ENCODE data around the gene RHBDD1. TPM values are rescaled to one million over a fixed set of nuclear protein-coding genes. Genes with fewer than 3 reads are reported as not detected.
A peak's percentile ranks its signal among the peaks of the same experiment; 100 is the strongest.

The RHBDD1 gene, protein sequence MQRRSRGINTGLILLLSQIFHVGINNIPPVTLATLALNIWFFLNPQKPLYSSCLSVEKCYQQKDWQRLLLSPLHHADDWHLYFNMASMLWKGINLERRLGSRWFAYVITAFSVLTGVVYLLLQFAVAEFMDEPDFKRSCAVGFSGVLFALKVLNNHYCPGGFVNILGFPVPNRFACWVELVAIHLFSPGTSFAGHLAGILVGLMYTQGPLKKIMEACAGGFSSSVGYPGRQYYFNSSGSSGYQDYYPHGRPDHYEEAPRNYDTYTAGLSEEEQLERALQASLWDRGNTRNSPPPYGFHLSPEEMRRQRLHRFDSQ
- polyA plus RNA-seq (2012; ENCODE audit: missing spikeins), result 12.9 TPM

DNA sequence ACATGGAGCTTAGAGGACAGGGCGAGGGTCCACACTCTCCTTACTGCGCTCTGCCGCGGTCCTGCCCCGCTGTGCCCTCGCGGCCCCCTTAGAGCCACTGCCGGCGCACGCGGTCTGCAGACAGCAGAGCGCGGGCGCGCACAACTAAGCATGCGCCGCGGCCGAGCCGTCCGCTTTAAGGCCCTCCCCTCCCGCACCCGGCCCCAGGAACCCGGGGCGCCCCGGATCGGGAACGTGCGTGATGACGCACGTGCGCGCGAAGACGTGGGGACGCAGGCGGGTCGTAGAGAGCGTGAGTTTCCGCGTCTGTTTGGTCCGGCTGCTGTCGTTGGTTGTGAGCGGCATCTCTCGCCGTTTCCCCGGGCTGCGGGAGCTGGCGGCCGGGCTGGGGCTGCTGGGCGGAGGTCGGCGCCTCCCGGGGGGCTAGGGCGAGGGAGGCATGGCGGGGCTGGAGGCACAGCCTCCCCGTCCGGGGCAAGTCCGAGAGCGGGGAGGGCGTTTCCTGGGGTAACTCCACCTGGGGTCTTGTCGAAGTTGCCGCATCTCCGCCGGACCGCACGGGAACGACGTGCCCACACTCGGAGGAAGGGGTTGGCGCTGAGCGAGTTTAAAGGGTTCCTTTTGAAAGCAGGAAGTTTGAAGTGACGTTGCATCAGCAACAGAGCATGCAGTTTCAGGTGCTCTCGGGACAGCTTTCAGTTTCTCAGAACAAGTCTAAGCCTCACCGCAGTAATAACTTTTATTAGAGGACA is at the start of gene RHBDD1:
Gene RHBDD1, plus strand, starts transcription at position 259 of the 752 bp plus-strand sequence. CDS start 28,640 bp downstream, outside the sequence.
- TF ChIP-seq POLR2A (IDR thresholded peaks at IDR 0.05; ENCODE audit: low read depth, low read length) (peak; percentile 91), TAF1 (IDR thresholded peaks at IDR 0.05; ENCODE audit: borderline replicate concordance, low read depth, low read length) (peak; percentile 59; the same call in 1 of the 2 replicates), POLR2AphosphoS5 (IDR thresholded peaks at IDR 0.05; ENCODE audit: low read depth, low read length) (peak; percentile 87)
- DNase-seq (ENCODE audit: insufficient read length) (peak; percentile 73), FAIRE-seq (peak; percentile 100)

DNA sequence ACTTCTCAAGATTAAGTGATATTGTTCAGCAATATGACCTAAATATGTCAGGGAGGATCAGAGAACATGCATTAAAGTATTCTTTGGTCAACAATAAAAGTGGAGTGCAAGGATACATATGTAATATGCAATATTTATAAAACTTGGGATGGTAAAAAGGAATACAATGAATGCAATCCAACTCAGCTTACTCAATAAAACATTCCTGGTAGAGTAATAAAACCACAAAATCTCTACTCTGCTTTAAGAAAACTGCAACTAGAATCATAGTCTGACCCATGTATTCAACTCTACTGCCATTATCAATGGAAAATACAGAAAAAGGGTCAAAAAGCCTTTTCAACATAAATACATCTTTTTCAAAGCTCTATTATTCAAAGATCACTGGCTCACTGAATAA is 47.8 kb upstream of the RHBDD1 start:
- no peak for DNase-seq (ENCODE audit: insufficient read length)
- no peak for FAIRE-seq
- TF ChIP-seq POLR2AphosphoS5 (IDR thresholded peaks at IDR 0.05; ENCODE audit: low read depth, low read length) (no peak), POLR2A (IDR thresholded peaks at IDR 0.05; ENCODE audit: low read depth, low read length) (no peak), TAF1 (IDR thresholded peaks at IDR 0.05; ENCODE audit: borderline replicate concordance, low read depth, low read length) (no peak)

DNA sequence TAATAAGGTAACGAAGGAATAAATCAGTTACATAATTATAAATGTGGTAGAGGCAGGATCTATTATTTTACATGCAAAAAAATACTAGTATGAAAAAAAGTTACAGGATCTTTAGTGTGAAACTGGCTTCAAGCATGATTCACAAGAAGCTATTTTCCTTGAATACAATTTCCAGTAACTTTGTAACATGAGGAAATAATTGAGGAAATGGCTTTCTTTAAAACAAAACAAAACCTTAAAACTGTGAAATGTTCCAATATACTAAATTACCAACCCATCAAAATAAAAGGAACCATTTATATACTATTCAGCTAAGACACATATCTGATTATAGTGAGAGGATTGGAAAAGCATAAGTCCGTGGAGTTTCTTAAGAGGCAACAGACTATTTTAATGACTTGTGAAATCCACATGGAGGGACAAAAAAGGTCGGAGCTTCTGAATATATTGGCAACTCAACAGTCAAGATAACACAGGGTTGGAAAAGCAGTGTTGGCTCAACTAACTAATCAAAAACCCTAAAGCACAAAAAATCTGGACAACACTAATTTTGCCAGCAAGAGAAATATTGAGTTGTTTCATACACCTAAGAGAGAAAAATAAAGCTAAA is 46.9 kb upstream of the RHBDD1 start:
- no peak for FAIRE-seq
- no peak for DNase-seq (ENCODE audit: insufficient read length)
- TF ChIP-seq POLR2AphosphoS5 (IDR thresholded peaks at IDR 0.05; ENCODE audit: low read depth, low read length) (no peak), TAF1 (IDR thresholded peaks at IDR 0.05; ENCODE audit: borderline replicate concordance, low read depth, low read length) (no peak), POLR2A (IDR thresholded peaks at IDR 0.05; ENCODE audit: low read depth, low read length) (no peak)

DNA sequence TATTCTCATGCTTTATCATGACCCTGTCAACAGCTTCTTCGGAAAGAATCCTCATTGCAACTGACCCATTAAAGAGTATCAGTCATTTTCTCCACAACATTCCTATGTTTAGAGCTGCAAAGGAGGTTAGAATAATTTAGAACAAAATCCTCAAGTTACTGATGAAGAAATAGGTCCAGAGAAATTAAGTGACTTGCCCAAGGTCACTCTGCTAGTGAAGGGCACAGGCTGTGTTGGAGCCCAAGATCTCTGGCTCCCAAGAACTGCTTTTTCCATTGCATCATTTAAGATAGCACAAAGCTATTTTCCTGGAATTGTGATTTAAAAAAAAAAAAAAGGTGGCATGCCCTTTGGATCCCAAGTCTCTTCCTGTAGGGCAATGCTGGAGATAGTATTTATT is 45.8 kb upstream of the RHBDD1 start:
- TF ChIP-seq TAF1 (IDR thresholded peaks at IDR 0.05; ENCODE audit: borderline replicate concordance, low read depth, low read length) (no peak), POLR2AphosphoS5 (IDR thresholded peaks at IDR 0.05; ENCODE audit: low read depth, low read length) (no peak), POLR2A (IDR thresholded peaks at IDR 0.05; ENCODE audit: low read depth, low read length) (no peak)
- no peak for FAIRE-seq
- no peak for DNase-seq (ENCODE audit: insufficient read length)

DNA sequence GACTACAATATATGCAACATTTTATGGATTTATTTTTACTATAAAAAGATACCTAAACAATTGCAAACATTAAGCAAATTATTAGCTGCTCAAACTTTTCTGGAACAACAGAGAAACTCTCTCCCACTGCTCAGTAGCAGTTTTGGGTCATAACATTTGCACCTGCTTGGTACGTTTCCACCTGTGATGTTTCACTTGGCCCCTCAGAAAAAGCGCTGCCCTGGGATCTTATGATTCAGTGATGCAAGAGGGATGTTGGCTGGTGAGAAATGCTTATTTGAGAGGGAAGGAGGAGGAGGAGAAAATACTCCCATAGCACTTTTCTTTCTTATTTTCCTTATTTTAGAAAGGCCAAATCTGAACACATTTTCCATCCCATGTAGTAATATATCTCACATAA is 45.4 kb upstream of the RHBDD1 start:
- peak; percentile 30 for FAIRE-seq
- DNase-seq (ENCODE audit: insufficient read length), result no peak

DNA sequence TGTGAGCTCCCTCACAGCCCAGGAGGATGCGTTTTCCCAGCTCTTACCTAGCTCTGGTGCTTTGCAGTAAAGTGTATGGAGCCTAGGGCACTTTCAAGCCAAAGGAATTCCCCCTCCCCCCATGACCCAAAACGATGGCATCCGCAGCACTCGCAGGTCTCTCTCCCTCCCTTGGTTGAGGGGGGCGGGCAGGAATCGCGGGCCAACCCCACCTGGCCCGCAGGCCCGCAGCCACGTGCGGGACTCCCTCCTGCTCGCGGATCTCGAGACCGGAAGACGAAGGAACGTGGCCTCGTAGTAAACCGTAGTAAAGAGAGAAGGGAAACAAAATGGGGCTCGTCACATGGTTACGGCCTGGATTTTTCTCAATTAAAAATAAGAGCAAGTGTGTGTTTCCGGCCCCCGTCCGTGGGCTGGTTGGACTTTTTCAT is 44.8 kb upstream of the RHBDD1 start:
- DNase-seq (ENCODE audit: insufficient read length) (no peak), FAIRE-seq (no peak)
- TF ChIP-seq TAF1 (IDR thresholded peaks at IDR 0.05; ENCODE audit: borderline replicate concordance, low read depth, low read length) (no peak), POLR2A (IDR thresholded peaks at IDR 0.05; ENCODE audit: low read depth, low read length) (no peak), POLR2AphosphoS5 (IDR thresholded peaks at IDR 0.05; ENCODE audit: low read depth, low read length) (no peak)

More for the DNA sequence above, 45.4 kb upstream of the RHBDD1 start:
- TF ChIP-seq TAF1 (IDR thresholded peaks at IDR 0.05; ENCODE audit: borderline replicate concordance, low read depth, low read length) (no peak), POLR2AphosphoS5 (IDR thresholded peaks at IDR 0.05; ENCODE audit: low read depth, low read length) (no peak), POLR2A (IDR thresholded peaks at IDR 0.05; ENCODE audit: low read depth, low read length) (no peak)

DNA sequence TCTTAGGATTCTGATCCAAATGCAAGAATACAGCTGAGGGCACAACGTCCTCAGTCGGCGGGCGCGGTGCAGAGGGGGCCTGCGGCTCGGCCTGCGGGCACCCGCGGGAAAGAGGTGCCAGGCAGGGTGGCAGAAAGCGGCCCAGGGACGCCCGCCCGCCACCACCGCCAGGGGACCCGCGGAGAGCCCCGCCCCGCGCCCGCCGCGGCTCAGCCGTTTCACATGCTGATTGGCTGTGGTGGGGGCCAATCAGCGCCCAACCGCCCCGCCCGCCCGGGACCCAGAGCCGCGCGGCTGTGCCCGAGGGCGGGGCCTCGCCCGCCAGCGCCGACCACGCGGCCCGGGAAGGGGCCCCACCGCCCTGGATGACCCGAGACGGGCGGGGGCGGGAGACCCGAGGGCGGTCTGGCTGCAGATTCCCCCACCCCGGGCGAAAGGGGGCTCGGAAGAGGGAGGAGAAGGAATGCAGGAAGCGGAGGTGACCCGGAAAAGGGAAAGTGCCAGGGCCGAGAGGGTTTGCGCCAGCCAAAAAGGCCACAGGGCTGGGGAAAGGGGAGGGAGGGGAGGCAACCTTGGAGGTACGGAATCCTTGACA is 44.3 kb upstream of the RHBDD1 start:
- DNase-seq (ENCODE audit: insufficient read length) (peak; percentile 98), FAIRE-seq (peak; percentile 86)
- TF ChIP-seq TAF1 (IDR thresholded peaks at IDR 0.05; ENCODE audit: borderline replicate concordance, low read depth, low read length) (no peak), POLR2A (IDR thresholded peaks at IDR 0.05; ENCODE audit: low read depth, low read length) (peak; percentile 57; the same call in 1 of the 2 replicates)

DNA sequence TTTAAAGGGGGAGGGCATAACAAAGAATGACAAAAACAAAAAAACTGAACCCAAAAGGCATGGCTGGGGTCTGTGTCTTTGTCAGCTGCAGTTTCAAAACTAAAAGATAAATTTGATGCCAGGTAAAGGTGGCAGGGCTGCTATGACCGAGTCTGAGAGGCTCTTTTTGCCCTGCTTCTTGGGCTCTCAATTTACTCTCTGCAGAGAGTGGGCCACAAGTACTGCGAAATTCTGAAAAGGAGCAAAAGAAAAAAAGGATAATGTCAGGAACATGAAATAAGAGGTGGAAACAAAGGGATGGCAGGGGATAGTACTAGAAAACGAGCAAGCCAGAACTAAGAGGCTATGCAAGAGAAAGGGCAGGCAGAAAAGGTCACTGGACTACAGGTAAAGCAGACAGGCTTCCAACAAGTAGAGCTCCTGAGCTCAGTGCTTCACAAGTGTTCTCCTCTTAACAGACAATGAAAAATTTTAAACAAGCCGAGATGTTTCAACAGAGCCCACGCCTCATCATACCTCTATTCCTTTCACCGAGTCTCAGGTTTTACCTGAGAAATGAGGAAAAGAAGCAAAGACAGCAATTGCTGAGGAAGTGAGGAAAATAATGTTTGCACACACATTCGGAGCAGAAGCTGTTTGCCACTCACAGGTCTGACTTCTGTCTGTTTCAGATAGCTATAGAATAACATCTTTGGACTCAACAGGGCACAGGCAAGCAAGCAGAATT is 43.5 kb upstream of the RHBDD1 start:
- no peak for TF ChIP-seq POLR2AphosphoS5 (IDR thresholded peaks at IDR 0.05; ENCODE audit: low read depth, low read length)
- no peak for TF ChIP-seq TAF1 (IDR thresholded peaks at IDR 0.05; ENCODE audit: borderline replicate concordance, low read depth, low read length)
- no peak for TF ChIP-seq POLR2A (IDR thresholded peaks at IDR 0.05; ENCODE audit: low read depth, low read length)
- FAIRE-seq (no peak), DNase-seq (ENCODE audit: insufficient read length) (no peak)

DNA sequence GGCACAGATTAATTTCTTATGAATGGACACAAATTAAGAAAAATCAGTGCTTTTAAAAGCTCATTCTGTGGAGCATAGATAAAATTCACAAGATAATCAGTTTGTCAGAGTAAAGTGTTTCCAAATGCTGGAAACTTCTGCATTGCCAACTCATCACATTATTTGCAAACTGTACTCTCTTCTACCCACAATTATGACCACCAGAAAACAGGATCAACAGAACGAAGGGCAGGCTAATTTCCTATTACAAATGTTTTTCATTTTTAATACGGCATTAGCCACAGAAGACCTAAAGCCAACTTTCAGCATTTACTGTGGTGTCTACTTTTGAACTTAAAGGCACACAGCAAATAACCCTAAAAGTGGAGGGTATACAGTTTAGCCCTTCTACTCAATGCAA is 42.2 kb upstream of the RHBDD1 start:
- TF ChIP-seq POLR2AphosphoS5 (IDR thresholded peaks at IDR 0.05; ENCODE audit: low read depth, low read length) (no peak), TAF1 (IDR thresholded peaks at IDR 0.05; ENCODE audit: borderline replicate concordance, low read depth, low read length) (no peak), POLR2A (IDR thresholded peaks at IDR 0.05; ENCODE audit: low read depth, low read length) (no peak)
- FAIRE-seq (no peak), DNase-seq (ENCODE audit: insufficient read length) (no peak)

DNA sequence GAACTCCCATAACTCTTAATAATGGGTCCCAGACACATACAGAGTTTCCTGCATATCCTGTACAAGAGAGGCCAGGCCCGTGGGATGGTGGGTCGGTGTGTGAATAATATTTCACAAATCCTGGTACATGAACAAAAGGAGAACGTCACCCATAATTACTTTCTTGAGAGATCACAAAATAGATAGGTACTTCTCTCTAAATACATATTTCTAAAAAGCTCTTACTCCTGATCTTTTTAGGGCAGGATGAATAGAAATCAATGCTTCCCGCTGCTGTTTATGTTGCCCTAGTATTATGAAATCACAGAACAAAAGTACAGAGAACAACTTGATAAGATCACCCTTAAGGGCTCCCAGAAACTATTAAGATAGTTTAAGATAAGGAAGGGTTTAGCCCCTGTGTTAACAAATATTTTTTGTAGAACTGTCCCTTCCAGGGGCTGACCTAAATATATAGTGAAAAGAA is 41.6 kb upstream of the RHBDD1 start:
- TF ChIP-seq POLR2AphosphoS5 (IDR thresholded peaks at IDR 0.05; ENCODE audit: low read depth, low read length) (no peak), POLR2A (IDR thresholded peaks at IDR 0.05; ENCODE audit: low read depth, low read length) (no peak), TAF1 (IDR thresholded peaks at IDR 0.05; ENCODE audit: borderline replicate concordance, low read depth, low read length) (no peak)
- FAIRE-seq (no peak), DNase-seq (ENCODE audit: insufficient read length) (no peak)
